ENCODE measurements around the gene IFT20.

IFT20 gene

GRCh38 chr17:28334666-28335200, 539 bp downstream of the IFT20 start:
- DNase-seq (ENCODE audit: low read depth), result no peak

DNA sequence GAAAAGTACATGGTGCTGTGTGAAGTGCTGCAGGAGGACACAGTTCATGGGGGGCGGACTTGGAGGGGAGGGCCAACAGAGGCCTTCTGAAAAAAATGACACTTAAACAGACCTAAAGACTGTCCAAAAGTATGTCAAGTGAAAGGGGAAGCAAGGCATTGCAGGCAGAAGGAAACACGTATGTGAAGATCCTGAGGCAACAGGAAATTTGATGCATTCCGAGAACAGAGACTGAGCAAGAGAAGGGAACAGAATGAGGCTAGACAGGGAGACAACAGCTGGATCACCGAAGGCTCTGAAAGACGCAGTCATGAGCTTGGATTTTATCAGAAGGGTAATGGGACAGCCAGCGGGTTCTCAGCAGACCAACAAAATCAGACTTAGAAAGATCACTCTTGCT, 1.1 kb downstream of the IFT20 start:
- no peak for DNase-seq (ENCODE audit: low read depth)

- DNase-seq (ENCODE audit: low read depth), result no peak
Measured at GRCh38 chr17:28333083-28333746, 2.1 kb downstream of the IFT20 start.

DNA sequence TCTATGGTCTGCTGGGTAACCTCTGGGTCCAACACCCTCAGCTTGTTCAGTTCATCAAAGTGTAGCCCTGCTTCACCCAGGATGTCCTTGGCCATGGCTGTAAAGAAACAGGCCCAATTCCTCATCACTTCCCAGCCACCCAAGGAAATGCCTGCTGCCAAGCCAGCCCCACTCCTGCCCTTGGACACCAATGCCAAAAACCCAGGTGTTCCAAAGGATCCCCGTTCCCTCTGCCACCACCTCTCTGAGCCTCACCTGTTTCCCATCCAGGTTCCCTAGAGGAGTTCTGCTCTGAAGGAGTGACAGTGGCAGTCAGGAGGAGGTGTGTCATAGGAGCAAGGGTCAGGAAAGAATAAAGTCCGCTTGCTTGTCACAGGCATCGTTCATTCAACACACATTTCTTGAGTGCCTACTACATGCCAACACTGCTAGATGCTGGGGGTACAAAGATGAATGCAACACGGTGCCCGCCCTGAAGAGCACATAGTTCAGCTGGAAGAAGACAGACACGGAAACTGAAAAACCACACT, 3.3 kb downstream of the IFT20 start:
- DNase-seq (ENCODE audit: low read depth), result no peak

DNA sequence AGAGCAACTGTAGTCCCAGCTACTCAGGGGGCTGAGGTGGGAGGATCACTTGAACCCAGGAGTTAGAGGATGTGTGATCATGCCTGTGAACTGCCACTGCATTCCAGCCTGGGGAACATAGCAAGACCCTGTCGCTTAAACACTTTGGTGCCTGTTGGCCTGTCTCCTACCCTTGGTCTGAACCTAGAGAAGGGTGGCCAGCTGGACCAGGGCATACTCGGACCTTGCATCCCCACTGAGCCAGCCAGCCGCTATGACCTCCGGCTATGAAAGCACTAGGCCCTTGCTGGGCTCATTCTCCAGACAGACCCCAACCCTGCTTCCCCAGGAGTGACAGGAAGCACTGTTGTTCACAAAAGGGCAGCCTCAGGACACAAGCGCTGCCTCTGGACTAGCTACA, 4.6 kb downstream of the IFT20 start:
- no peak for DNase-seq (ENCODE audit: low read depth)

- DNase-seq (ENCODE audit: low read depth), result no peak
Measured at GRCh38 chr17:28328325-28328724, 6.9 kb downstream of the IFT20 start.

DNA sequence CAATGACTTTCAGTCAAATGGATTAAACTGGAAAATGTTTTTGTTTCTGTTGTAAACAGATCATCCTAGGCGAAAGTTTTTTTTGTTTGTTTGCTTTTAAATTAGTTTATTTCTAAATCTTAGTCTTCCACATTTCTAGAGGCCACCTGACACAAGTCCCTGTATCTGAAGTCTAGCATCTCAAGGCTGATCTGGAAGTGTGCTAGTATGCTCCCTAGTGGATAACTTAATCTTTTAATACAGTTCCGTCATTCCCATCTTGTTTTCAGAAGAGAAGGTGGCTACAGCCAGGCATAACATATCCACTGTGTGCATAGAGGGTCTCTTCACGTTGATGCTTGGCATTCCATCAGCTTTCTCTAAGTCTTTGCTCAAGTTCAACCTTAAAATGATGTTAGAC, 7.6 kb downstream of the IFT20 start:
- DNase-seq (ENCODE audit: low read depth), result no peak

DNA sequence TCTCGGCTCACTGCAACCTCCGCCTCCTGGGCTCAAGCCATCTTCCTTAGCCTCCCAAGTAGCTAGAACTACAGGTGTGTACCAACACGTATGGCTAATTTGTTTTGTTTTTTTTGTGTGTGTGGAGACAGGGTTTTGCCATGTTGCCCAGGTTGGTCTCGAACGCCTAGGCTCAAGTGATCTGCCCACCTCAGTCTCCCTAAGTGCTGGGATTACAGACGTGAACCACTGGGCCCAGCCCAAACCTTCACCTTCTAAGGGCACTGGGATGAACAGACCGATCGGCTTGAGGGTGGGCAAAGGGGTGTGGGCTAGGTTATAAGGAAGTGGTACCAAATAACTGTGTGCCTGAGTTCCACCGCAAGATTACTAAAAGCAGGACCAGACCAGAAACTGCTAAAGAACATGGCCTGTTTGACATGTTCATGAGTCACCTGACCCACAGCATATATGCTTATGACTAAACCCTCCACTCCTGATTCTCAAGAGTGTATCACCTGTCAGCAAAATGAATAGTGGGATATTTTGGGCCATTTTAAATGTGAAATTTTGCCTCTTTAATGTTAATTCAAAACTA, 8.2 kb downstream of the IFT20 start:
- DNase-seq (ENCODE audit: low read depth), result no peak

GRCh38 chr17:28326114-28326513, 9.2 kb downstream of the IFT20 start:
- DNase-seq (ENCODE audit: low read depth), result no peak

DNA sequence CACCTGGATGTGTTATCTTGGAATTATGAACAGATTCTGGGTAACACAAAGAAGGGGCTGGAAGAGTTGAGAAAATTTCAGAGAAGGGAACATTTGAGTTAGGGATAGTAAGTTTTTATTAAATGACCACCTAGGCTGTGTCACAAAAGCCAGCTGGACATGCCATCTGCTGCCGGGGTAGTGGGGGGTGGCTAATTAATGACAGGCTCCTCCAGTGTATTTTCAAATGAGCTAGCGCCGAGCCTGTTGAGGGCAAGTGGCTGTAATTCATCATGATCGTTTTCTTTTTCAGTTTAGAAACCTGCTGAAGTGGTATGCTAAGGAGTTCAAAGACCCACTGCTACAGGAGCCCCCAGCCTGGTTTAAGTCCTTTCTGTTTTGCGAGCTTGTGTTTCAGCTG, 10.1 kb downstream of the IFT20 start:
- no peak for DNase-seq (ENCODE audit: low read depth)

GRCh38 chr17:28324781-28325180, 10.5 kb downstream of the IFT20 start:
- no peak for DNase-seq (ENCODE audit: low read depth)

DNA sequence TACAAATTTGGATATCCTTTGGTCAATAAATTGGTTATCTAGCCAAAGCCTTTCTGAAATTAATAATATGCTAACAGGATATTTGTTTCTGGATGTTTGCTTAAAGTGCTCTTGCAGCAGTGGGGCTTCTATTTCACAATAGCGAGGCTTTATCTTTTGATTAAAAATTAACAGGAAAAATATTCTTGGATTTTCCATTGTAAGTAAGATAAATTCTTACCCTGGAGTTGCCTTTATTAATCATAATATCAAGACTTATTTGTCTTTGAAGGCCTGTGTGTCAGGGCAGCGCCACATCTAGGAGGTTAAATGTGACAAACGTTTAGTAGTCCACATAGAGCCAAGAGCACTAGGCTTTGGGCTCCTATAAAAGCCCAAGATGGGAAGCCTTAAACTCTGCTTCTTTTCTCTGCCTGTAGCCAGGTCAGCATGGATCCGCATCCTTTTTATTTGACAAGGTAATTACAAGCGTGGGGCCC, 11.0 kb downstream of the IFT20 start:
- no peak for DNase-seq (ENCODE audit: low read depth)

DNA sequence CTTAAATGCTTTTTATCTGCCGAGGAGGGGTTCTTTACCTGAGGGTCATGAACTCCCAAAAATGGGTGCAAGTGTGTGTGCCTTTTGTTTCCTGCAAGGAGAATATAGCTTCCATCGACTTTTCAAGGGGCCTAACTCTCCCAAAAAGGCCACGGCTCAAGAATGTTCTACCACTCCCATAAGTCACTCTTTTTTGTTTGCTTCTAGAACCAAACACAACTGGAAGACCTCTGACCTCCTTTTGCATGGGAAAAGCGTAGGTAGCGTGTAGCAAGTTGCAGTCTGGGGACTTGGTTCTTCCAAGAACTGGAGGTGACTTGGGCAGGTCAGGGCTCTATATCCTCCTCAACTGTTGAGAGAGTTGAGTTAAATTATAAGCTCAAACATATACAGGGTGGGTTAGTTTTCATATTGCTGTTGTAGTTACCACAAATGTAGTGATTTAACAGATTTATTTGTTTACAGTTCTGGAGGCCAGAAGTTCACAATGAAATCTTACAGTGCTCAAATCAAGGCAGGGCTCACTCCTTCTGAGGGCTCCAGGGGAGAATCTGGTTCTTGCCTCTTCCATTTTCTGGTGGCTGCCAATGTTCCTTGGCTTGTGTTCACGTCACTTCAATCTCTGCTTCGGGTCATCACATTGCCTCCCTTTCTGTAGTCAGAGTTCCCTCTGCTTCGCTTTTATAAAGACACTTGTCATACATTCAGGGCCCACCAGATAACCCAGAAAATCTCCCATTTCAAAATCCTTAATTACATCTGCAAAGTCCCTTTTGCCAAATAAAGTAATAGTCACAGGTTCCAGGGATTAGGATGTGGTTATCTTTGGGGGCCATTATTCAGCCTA, 14.8 kb downstream of the IFT20 start:
- no peak for DNase-seq (ENCODE audit: low read depth)

DNA sequence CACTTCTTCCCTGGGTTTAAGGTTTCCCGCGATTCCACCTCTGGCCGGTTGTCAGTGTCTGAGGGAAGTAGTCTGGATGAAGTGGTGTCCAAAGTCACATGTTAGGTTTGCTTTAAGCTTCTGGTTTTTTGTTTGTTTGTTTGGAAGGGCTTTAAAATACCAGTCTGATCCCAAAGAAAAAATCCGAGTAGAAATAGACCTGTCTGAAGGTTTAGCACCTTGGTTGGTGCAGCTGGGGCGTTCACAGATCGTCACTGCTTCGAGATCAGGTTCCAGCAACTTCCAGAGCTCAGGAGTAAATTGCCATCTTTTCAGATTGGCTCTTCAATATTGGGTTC, 15.7 kb downstream of the IFT20 start:
- DNase-seq (ENCODE audit: low read depth), result no peak

DNA sequence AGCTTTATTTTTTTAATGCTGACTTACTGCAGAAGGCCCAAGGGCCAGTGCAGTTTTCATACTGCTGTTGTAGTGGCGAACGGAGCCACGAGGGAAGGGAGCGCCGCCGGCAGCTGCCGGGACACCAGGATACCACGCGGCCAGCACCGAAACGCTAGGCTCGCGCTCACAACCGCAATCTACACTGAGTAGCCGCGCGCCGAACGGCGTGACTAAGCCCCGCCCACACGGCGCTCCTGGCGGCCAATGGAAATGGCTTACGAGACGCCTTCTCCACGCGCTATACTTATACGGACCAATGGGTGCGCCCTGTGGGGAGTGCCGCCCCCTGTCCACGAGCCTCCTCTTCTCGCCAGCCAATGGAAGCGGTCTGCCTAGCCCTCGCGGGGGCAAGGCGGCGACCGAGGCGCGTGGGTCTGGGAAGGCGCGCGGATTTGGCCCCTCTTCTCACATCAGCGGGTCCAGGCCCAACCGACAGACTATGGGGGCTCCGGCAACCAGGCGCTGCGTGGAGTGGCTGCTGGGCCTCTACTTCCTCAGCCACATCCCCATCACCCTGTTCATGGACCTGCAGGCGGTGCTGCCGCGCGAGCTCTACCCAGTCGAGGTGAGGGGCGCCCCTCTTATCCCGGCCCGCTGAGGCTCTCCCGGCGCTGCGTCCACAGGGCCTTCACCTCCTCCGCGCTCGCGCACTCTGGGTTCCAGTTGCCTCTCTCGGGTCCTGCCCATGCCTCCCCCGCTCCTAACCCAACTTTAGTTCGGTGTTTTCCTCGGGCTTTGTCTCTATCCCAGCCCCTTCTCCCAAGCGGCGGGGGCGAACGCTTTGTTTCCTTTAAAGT, 16.3 kb downstream of the IFT20 start, which contains the start of gene TMEM97:
Gene TMEM97 (plus strand): TSS at position 442 of the 839 bp plus-strand sequence. CDS start 40 bp downstream, at position 482.
- DNase-seq (ENCODE audit: low read depth), result peak; percentile 88

DNA sequence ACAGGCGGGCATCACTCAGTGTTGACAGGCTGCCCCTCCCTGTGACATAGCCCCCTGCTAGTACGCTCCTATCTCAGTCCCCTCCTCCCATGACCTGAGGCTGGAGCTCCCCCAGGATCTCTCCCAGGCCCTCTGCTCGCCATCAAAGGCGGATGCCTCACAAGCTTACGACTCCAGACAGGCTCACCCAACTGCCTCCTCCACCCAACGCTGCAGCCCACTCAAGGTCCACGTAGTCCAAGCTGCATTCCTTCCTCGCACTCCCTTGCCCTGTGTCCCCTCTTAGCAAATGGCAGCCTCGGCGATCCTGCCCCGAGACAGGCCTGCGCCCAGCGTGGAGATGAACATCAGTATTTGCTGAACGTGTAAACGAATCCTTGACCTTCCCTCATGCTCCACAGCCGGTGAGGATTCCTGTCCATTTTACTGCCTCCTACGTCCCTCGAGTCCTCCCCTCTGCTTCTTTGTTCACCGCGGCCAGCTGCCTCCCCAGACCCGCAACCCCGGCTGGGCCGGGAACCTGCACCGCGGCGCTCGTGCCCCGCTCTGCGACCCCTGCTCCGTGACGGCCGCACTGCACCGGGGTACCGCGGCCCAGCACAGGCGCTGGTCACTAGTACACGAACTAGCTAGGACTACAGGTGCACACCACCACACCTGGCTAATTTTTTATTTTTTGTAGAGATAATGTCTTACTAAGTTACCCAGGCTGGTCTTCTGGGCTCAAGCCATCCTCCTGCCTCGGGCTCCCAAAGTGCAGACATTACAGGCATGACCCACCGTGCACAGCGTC, 17.1 kb downstream of the IFT20 start:
- no peak for DNase-seq (ENCODE audit: low read depth)

DNA sequence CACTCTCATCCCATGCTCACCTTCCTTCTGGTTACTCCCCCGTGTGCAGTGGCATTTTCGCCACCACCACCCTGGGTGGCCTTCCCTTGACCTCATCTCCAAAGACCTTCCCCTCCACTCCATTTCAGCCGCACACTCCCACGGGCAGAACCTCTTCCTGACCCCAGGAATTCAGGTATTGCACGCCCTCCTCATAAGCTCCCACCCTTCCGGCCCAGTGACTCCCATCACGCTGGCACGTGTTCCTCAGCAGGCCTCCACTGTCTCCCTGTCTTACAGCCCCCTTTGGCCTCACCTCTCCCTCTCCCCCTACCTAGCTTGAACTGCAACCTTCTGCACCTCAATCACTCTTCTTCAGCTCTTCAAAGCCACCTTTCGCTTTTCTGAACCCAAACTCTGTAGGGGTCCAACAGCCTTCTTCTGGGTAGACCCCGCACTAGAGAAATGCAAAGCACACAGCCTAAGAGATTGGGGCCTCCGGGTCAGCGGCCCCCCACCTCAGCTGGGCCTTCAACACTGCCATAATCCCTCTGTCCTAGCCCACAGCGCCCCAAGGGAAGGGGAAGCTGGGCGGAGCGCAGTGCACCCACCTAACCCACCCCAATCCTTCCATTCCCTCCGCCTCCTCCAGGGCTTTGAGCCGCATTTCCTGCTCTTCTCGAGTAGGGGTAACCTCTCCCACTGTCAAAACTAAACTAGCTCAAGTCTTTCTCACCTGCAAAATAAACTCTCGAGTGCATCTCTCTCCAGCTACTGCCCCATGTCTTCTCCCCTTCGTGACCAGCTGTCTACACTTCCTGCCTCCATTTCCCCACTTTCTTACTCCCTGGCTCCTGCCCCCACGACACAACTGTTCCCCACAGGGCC, 17.9 kb downstream of the IFT20 start:
- no peak for DNase-seq (ENCODE audit: low read depth)

- no peak for DNase-seq (ENCODE audit: low read depth)
Measured at GRCh38 chr17:28315846-28316705, 19.2 kb downstream of the IFT20 start.

DNA sequence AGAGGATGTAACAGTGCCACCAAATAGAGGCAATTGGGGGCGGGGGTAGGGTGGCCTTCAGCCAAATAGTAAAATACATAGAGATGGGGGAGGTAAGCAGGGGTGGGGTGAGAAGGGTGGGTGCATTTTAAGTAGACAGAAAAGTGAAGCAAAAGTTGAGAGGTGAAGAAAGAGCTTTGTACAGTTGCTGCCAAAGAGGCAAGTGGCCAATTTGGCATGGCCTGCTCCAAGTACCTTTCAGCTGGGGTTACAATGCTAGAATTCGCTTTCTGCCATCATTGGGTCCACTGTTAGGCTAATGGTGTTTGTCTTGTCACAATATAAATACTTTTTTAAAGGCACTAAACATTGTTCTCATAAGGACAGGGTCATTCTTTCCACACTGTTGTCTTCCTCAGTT, 21.4 kb downstream of the IFT20 start:
- DNase-seq (ENCODE audit: low read depth), result no peak

Measured in activated gamma-delta T cell treated with anti-CD3 and anti-CD28 coated beads, Interleukin-2, amount 50 U/mL, for 16 hours (primary cell).